ENCODE results near the gene BRD3. TPM values are rescaled to one million over a fixed set of nuclear protein-coding genes. Genes with fewer than 3 reads are reported as not detected.

BRD3 gene
- total RNA-seq, 1 experiment from 2014 or later = 108 TPM

DNA sequence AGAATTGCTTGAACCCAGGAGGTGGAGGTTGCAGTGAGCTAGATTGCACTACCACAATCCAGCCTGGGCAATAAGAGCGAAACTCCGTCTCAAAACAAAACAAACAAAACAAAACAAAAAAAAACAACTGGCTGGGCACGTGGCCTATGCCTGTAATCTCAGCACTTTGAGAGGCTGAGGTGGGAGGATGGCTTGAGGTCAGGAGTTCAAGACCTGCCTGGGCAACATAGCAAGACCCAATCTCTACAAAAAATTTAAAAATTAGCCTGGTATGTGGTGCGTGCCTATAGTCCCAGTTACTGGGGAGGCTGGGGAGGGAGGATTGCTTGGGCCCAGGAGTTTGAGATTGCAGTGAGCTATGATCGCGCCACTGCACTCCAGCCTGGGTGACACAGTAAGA lies 44.7 kb upstream of the BRD3 start:
- ChIA-PET POLR2A (no interaction called here), CTCF (no interaction called here)
- H3K27ac Mint-ChIP-seq = no peak overlapping the region
- H3K4me3 Mint-ChIP-seq = no peak overlapping the region
- ATAC-seq (no peak), DNase-seq (ENCODE audit: low spot score) (no peak)
- TF ChIP-seq, protein P1, sequence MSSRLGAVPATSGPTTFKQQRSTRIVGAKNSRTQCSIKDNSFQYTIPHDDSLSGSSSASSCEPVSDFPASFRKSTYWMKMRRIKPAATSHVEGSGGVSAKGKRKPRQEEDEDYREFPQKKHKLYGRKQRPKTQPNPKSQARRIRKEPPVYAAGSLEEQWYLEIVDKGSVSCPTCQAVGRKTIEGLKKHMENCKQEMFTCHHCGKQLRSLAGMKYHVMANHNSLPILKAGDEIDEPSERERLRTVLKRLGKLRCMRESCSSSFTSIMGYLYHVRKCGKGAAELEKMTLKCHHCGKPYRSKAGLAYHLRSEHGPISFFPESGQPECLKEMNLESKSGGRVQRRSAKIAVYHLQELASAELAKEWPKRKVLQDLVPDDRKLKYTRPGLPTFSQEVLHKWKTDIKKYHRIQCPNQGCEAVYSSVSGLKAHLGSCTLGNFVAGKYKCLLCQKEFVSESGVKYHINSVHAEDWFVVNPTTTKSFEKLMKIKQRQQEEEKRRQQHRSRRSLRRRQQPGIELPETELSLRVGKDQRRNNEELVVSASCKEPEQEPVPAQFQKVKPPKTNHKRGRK (CRISPR knock-in tag; IDR thresholded peaks at IDR 0.05; ENCODE audit: borderline replicate concordance) = no peak
- no peak for TF ChIP-seq ZNF219 (CRISPR knock-in tag; IDR thresholded peaks at IDR 0.05; ENCODE audit: borderline replicate concordance)
- TF ChIP-seq, protein P2, sequence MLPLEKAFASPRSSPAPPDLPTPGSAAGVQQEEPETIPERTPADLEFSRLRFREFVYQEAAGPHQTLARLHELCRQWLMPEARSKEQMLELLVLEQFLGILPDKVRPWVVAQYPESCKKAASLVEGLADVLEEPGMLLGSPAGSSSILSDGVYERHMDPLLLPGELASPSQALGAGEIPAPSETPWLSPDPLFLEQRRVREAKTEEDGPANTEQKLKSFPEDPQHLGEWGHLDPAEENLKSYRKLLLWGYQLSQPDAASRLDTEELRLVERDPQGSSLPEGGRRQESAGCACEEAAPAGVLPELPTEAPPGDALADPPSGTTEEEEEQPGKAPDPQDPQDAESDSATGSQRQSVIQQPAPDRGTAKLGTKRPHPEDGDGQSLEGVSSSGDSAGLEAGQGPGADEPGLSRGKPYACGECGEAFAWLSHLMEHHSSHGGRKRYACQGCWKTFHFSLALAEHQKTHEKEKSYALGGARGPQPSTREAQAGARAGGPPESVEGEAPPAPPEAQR (CRISPR knock-in tag; IDR thresholded peaks at IDR 0.05) = no peak
- TF ChIP-seq EMX1 (CRISPR knock-in tag; IDR thresholded peaks at IDR 0.05) = no peak
- TF ChIP-seq, protein P3, sequence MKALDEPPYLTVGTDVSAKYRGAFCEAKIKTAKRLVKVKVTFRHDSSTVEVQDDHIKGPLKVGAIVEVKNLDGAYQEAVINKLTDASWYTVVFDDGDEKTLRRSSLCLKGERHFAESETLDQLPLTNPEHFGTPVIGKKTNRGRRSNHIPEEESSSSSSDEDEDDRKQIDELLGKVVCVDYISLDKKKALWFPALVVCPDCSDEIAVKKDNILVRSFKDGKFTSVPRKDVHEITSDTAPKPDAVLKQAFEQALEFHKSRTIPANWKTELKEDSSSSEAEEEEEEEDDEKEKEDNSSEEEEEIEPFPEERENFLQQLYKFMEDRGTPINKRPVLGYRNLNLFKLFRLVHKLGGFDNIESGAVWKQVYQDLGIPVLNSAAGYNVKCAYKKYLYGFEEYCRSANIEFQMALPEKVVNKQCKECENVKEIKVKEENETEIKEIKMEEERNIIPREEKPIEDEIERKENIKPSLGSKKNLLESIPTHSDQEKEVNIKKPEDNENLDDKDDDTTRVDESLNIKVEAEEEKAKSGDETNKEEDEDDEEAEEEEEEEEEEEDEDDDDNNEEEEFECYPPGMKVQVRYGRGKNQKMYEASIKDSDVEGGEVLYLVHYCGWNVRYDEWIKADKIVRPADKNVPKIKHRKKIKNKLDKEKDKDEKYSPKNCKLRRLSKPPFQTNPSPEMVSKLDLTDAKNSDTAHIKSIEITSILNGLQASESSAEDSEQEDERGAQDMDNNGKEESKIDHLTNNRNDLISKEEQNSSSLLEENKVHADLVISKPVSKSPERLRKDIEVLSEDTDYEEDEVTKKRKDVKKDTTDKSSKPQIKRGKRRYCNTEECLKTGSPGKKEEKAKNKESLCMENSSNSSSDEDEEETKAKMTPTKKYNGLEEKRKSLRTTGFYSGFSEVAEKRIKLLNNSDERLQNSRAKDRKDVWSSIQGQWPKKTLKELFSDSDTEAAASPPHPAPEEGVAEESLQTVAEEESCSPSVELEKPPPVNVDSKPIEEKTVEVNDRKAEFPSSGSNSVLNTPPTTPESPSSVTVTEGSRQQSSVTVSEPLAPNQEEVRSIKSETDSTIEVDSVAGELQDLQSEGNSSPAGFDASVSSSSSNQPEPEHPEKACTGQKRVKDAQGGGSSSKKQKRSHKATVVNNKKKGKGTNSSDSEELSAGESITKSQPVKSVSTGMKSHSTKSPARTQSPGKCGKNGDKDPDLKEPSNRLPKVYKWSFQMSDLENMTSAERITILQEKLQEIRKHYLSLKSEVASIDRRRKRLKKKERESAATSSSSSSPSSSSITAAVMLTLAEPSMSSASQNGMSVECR (CRISPR knock-in tag; IDR thresholded peaks at IDR 0.05; ENCODE audit: borderline replicate concordance) = no peak
- TF ChIP-seq OVOL2 (CRISPR knock-in tag; IDR thresholded peaks at IDR 0.05; ENCODE audit: borderline replicate concordance) = no peak
- H3K27me3 Mint-ChIP-seq (ENCODE audit: low read depth) = peaks cover 2% of the 10 kb centered on the region; the same call in 1 of the 2 replicates
- no peaks in the 10 kb centered on the region for H3K9me3 Mint-ChIP-seq
- H3K4me1 Mint-ChIP-seq = no peaks in the 10 kb centered on the region
- no peaks in the 10 kb centered on the region for H3K36me3 Mint-ChIP-seq

DNA sequence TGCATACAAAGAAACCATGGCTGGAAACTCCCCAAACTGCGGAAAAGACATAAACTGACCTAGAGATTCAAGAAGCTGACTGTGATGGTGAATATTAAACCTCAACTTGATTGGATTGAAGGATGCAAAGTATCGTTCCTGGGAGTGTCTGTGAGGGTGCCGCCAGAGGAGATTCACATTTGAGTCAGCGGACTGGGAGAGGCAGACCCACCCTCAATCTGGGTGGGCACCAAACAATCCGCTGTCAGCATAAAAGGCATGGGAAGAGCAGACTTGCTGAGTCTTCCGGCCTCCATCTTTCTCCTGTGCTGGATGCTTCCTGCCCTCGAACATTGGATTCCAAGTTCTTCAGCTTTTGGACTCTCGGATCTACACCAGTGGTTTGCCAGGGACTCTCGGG lies 43.2 kb upstream of the BRD3 start:
- CTCF ChIA-PET = no interaction called here
- no peak for ATAC-seq
- no peaks in the 10 kb centered on the region for H3K4me1 Mint-ChIP-seq
- DNase-seq (ENCODE audit: low spot score) = no peak
- peaks cover 6% of the 10 kb centered on the region; the same call in 1 of the 2 replicates for H3K27me3 Mint-ChIP-seq (ENCODE audit: low read depth)
- POLR2A ChIA-PET = no interaction called here
- H3K9me3 Mint-ChIP-seq = peaks cover 4% of the 10 kb centered on the region; the same call in 1 of the 2 replicates
- H3K27ac Mint-ChIP-seq = no peak overlapping the region
- H3K4me3 Mint-ChIP-seq = no peak overlapping the region
- TF ChIP-seq MXD4 (CRISPR knock-in tag; IDR thresholded peaks at IDR 0.05; ENCODE audit: borderline replicate concordance) (no peak), CREB1 (CRISPR knock-in tag; IDR thresholded peaks at IDR 0.05) (no peak), ZNF263 (CRISPR knock-in tag; IDR thresholded peaks at IDR 0.05; ENCODE audit: low read depth) (no peak), JUN (CRISPR knock-in tag; IDR thresholded peaks at IDR 0.05) (no peak), IRF2 (CRISPR knock-in tag; IDR thresholded peaks at IDR 0.05; ENCODE audit: borderline replicate concordance, low read depth) (no peak), SMAD3 (CRISPR knock-in tag; IDR thresholded peaks at IDR 0.05; ENCODE audit: borderline replicate concordance) (no peak), GABPB1 (CRISPR knock-in tag; IDR thresholded peaks at IDR 0.05) (no peak), SP1 (CRISPR knock-in tag; conservative IDR thresholded peaks at IDR 0.05) (no peak), ZNF396 (CRISPR knock-in tag; IDR thresholded peaks at IDR 0.05; ENCODE audit: borderline replicate concordance) (no peak)
- TF ChIP-seq, protein P4, sequence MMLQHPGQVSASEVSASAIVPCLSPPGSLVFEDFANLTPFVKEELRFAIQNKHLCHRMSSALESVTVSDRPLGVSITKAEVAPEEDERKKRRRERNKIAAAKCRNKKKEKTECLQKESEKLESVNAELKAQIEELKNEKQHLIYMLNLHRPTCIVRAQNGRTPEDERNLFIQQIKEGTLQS (CRISPR knock-in tag; conservative IDR thresholded peaks at IDR 0.05) = no peak
- no peaks in the 10 kb centered on the region for H3K36me3 Mint-ChIP-seq
